Measurements from ENCODE around the gene CCDC184. TPM values are rescaled to one million over a fixed set of nuclear protein-coding genes. Genes with fewer than 3 reads are reported as not detected.
"Not testable (repeated sequence)": the region's sequence is repeated elsewhere in the genome, so short reads cannot be mapped to it uniquely, and the experiment has no call there.

Gene CCDC184
- total RNA-seq, 2 experiments from 2014 or later: 0.63 to 0.65 TPM

DNA sequence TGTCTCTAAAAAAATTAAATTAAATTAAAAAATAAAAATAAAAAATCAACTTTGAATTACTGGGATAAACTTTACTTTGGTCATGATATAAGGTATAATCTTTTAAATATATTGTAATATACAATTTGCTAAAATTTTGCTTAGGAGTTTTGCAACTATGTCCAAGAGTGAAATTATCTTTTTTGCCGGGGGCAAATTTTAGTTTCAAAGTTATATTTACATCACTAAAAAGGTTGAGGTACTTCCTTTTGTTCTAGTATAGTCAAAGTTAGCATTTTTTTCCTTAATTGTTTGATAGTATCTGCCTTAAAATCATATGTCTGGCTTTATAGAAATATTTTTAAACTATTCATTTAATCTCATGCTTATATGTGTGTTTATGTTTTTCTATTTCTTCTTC, 37.3 kb downstream of the CCDC184 start:
- Mint-ChIP-seq H3K4me1 (no peaks in the 10 kb centered on the region), H3K4me3 (no peak overlapping the region), H3K36me3 (ENCODE audit: low read depth) (no peaks in the 10 kb centered on the region), H3K27ac (no peak overlapping the region), H3K9me3 (no peaks in the 10 kb centered on the region), H3K27me3 (peaks cover 9% of the 10 kb centered on the region)
- DNase-seq: no peak
- ChIA-PET POLR2A (no interaction called here), CTCF (no interaction called here)

DNA sequence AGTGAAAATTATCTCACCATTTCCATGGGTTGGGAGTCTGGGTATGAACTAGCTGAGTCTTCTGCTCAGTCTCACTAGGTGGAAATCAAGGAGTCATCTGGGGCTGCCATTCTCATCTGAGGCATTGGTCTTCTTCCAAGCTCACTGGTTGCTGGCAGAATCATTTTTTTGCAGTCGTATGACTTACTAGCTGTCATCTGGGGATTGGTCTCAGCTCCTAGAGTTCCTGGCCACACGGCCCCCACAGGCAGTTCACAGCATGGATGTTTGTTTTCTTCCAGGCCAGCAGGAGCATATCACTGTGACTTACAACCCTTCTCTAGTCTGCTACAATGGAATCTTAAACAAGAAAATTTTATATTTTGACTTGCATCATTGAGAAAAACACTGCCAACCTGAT, 38.2 kb downstream of the CCDC184 start:
- no peak overlapping the region for H3K27ac Mint-ChIP-seq
- DNase-seq: no peak
- H3K4me3 Mint-ChIP-seq: no peak overlapping the region
- no peaks in the 10 kb centered on the region for H3K36me3 Mint-ChIP-seq (ENCODE audit: low read depth)
- no peaks in the 10 kb centered on the region for H3K4me1 Mint-ChIP-seq
- no peaks in the 10 kb centered on the region for H3K9me3 Mint-ChIP-seq
- CTCF ChIA-PET: interaction anchor here (0.7 kb wide), 1 partner anchor 1776 kb away, joined by 3 read pairs; no protein-coding TSS in a partner anchor
- POLR2A ChIA-PET: no interaction called here
- peaks cover 15% of the 10 kb centered on the region for H3K27me3 Mint-ChIP-seq

DNA sequence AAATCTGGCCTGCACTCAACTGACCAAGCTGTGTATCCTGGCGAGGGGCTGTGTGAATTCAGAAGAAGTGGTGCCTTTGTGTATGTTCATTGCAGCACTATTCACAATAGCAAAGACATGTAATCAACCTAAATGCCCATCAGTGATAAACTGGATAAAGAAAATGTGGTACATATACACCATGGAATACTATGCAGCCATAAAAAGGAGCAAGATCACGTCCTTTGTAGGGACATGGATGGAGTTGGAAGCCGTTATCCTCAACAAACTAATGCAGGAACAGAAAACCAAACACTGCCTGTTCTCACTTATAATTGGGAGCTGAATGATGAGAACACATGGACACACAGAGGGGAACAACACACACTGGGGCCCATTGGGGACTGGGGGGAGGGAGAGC, 41.1 kb downstream of the CCDC184 start:
- H3K4me1 Mint-ChIP-seq; H3K9me3 Mint-ChIP-seq; CTCF ChIA-PET; H3K36me3 Mint-ChIP-seq (ENCODE audit: low read depth); POLR2A ChIA-PET; H3K4me3 Mint-ChIP-seq; DNase-seq; H3K27ac Mint-ChIP-seq: not testable (repeated sequence)
- H3K27me3 Mint-ChIP-seq: peaks cover 28% of the 10 kb centered on the region

DNA sequence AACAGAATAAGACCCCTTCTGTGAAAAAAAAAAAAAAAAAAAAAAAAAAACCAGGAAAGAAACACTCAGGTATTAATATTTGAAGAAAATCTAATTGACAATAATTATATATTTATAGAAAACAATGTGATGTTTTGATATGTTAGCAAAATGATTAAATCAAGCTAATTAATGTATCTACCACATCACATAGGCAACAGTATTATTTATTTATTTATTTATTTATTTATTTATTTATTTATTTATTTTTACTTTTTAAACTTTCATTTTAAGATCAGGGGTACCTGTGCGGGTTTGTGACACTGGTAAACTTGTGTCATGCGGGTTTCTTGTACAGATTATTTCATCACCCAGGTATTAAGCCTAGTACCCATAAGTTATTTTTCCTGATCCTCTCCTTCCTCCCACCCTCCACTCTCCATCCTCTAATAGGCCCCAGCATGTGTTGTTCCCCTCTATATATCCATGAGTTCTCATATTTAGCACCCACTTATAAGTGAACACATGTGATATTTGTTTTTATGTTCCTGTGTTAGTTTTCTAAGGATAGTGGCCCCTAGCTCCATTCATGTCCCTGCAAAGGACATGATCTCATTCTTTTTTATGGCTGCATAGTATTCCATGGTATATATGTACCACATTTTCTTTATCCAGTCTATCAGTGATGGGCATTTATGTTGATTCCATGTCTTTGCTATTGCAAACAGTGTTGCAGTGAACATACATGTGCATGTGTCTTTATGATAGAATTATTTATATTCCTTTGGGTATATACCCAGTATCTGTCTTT, 47.9 kb downstream of the CCDC184 start:
- POLR2A ChIA-PET; DNase-seq; CTCF ChIA-PET; H3K36me3 Mint-ChIP-seq (ENCODE audit: low read depth); H3K4me1 Mint-ChIP-seq; H3K27ac Mint-ChIP-seq; H3K9me3 Mint-ChIP-seq; H3K4me3 Mint-ChIP-seq: not testable (repeated sequence)
- peaks cover 23% of the 10 kb centered on the region for H3K27me3 Mint-ChIP-seq

Other genes with a start within 250 kb of the CCDC184 start
- gene TMEM106C, start 220.0 kb upstream of the CCDC184 start, total RNA-seq: 100 to 1,000 TPM; 139 to 141 TPM
- not detected for gene COL2A1, start 179.2 kb upstream of the CCDC184 start, total RNA-seq
- gene SENP1, start 77.6 kb upstream of the CCDC184 start, total RNA-seq: 10 to 100 TPM; 42.4 to 43.7 TPM
- 10 to 100 TPM; 16.8 TPM for gene PFKM, start 64.3 kb upstream of the CCDC184 start, total RNA-seq
- gene ASB8, start 26.1 kb upstream of the CCDC184 start, total RNA-seq: 10 to 100 TPM; 43.4 to 45.6 TPM
- not detected for gene OR10AD1, start 19.6 kb downstream of the CCDC184 start, total RNA-seq
- 10 to 100 TPM; 16.4 to 16.9 TPM for gene ZNF641, start 167.3 kb downstream of the CCDC184 start, total RNA-seq